SU-DHL-6 (cell line): Measurements from ENCODE around the gene ACSL6.

Source experiments
- CTCF ChIP-seq: fragments of 200-600 bp; sonication (generic); IDR thresholded peaks from one replicate; pipeline ENCODE4 v1.5.1; 2017; ENCODE audit warnings: antibody characterized with exemption, mild to moderate bottlenecking, low read length, moderate library complexity; ENCODE audit not compliant: insufficient read depth, poor library complexity, severe bottlenecking
- EZH2phosphoT487 ChIP-seq: fragments of 200-600 bp; sonication (generic), shearing (Covaris generic); conservative IDR thresholded peaks from 2 replicates; pipeline ENCODE4 v1.6.1; 2018; ENCODE audit warnings: mild to moderate bottlenecking, antibody characterized with exemption, low read length, moderate library complexity, mixed read lengths

- TF ChIP-seq CTCF (no peak), EZH2phosphoT487 (no peak)
Measured at GRCh38 chr5:131997026-131997726, 14.3 kb downstream of the ACSL6 start.
